Endodermal cell (in vitro differentiated cells): ENCODE measurements around the gene SLC34A3. TPM values are rescaled to one million over a fixed set of nuclear protein-coding genes. Genes with fewer than 3 reads are reported as not detected.

Experiments
- DNase-seq: peaks from one replicate; pipeline ENCODE4 v3.0.0-alpha.2; 2017
- H3K27ac ChIP-seq: 2 replicates; pipeline ENCODE4 v1.5.1; 2013; ENCODE audit warnings: mild to moderate bottlenecking, low read depth, low read length, moderate library complexity
- H3K27me3 ChIP-seq: 2 replicates; pipeline ENCODE4 v1.6.1; 2013; ENCODE audit warnings: mild to moderate bottlenecking, low read length, moderate library complexity; ENCODE audit not compliant: insufficient read depth, control insufficient read depth, poor library complexity, severe bottlenecking
- H3K36me3 ChIP-seq: 2 replicates; pipeline ENCODE4 v1.7.0; 2013; ENCODE audit warnings: mild to moderate bottlenecking, low read length, moderate library complexity; ENCODE audit not compliant: control insufficient read depth, insufficient read depth
- H3K4me1 ChIP-seq: one replicate; pipeline ENCODE4 v1.7.0; 2013; ENCODE audit warnings: low read length; ENCODE audit not compliant: control insufficient read depth, insufficient read depth
- H3K4me3 ChIP-seq: 2 replicates; pipeline ENCODE4 v1.5.1; 2013; ENCODE audit warnings: mild to moderate bottlenecking, low read length, moderate library complexity
- H3K9ac ChIP-seq: 2 replicates; pipeline ENCODE4 v1.6.1; 2013; ENCODE audit warnings: mild to moderate bottlenecking, low read length, moderate library complexity; ENCODE audit not compliant: poor library complexity, severe bottlenecking; ENCODE audit errors: extremely low read depth
- H3K9me3 ChIP-seq: 2 replicates; pipeline ENCODE4 v1.6.1; 2013; ENCODE audit warnings: mild to moderate bottlenecking, low read length, moderate library complexity; ENCODE audit not compliant: control insufficient read depth
- H3K27ac Mint-ChIP-seq: 2 replicates; pipeline ENCODE4 v1.8.0; 2020; ENCODE audit warnings: mixed read lengths
- H3K27me3 Mint-ChIP-seq: 2 replicates; pipeline ENCODE4 v1.8.0; 2021; ENCODE audit warnings: mild to moderate bottlenecking, mixed read lengths; ENCODE audit not compliant: insufficient read depth
- H3K36me3 Mint-ChIP-seq: 2 replicates; pipeline ENCODE4 v1.8.0; 2020; ENCODE audit warnings: low read depth, mixed read lengths
- H3K4me1 Mint-ChIP-seq: 2 replicates; pipeline ENCODE4 v1.8.0; 2020; ENCODE audit warnings: mixed read lengths
- H3K4me3 Mint-ChIP-seq: 2 replicates; pipeline ENCODE4 v1.8.0; 2020; ENCODE audit warnings: mild to moderate bottlenecking, moderate library complexity, mixed read lengths
- H3K9me3 Mint-ChIP-seq: 2 replicates; pipeline ENCODE4 v1.8.0; 2020; ENCODE audit warnings: mild to moderate bottlenecking, mixed read lengths
- CTCF ChIP-seq: fragments of 200-600 bp; sonication (generic); conservative IDR thresholded peaks from 2 replicates; pipeline ENCODE4 v1.5.0; 2021; ENCODE audit warnings: antibody characterized with exemption, mild to moderate bottlenecking
- WGBS, 2 experiments: methylation state at CpG; one replicate each; pipeline versions ENCODE4 v1.1.5 to v1.1.7; 2013; ENCODE audit warnings: missing lambda C conversion rate in 2 of 2, mixed read lengths in 1 of 2; ENCODE audit not compliant: insufficient coverage in 1 of 2, insufficient read length in 1 of 2; 5-methylcytosine and 5-hydroxymethylcytosine counted together
- total RNA-seq, 2 donors: library from RNA; stranded (reverse); fragmentation: NEBNext Ultra II Directional in 1 of 2; extraction: Animal tissue kit (Norgen Biotek cat#: 25700) in 1 of 2; gene quantifications; 2 replicates in 1 of 2; 3 replicates in 1 of 2; pipeline ENCODE4 v1.2.1, GENCODE V29; 2021

Gene SLC34A3
- total RNA-seq, 2 donors from 2014 or later = 0.15 TPM; not detected in 1

- Histone ChIP-seq H3K9ac (no peak overlapping the region), H3K4me1 (peaks cover under 1% of the 10 kb centered on the region), H3K27ac (peak overlapping the region; percentile 4), H3K9me3 (no peaks in the 10 kb centered on the region), H3K4me3 (no peak overlapping the region), H3K36me3 (peaks cover 42% of the 10 kb centered on the region), H3K27me3 (no peaks in the 10 kb centered on the region)
- Mint-ChIP-seq H3K27me3 (no peaks in the 10 kb centered on the region), H3K4me1 (peaks cover 13% of the 10 kb centered on the region), H3K4me3 (no peak overlapping the region), H3K9me3 (no peaks in the 10 kb centered on the region), H3K36me3 (peaks cover 37% of the 10 kb centered on the region), H3K27ac (no peak overlapping the region)
- TF ChIP-seq CTCF = no peak
- WGBS, 2 experiments = 92 to 95% methylated on average over 20 to 32 of the region's 32 CpGs
- DNase-seq = no peak
Observed at GRCh38 chr9:137270929-137271695, 40.4 kb downstream of the SLC34A3 start.

GRCh38 chr9:137271696-137272076, 41.0 kb downstream of the SLC34A3 start:
- H3K9me3 Mint-ChIP-seq = no peaks in the 10 kb centered on the region
- H3K27ac ChIP-seq = no peak overlapping the region

More at GRCh38 chr9:137271696-137272076, 41.0 kb downstream of the SLC34A3 start:
- no peaks in the 10 kb centered on the region for H3K27me3 ChIP-seq
- peaks cover 15% of the 10 kb centered on the region for H3K4me1 Mint-ChIP-seq
- no peak for TF ChIP-seq CTCF
- peaks cover 37% of the 10 kb centered on the region for H3K36me3 ChIP-seq
- peaks cover 37% of the 10 kb centered on the region for H3K36me3 Mint-ChIP-seq
- 85% methylated on average over 3 of the region's 3 CpGs; no CpG with 5 or more reads in 1 of the 2 experiments for WGBS, 2 experiments
- H3K4me3 Mint-ChIP-seq = no peak overlapping the region
- no peak for DNase-seq
- no peak overlapping the region for H3K27ac Mint-ChIP-seq
- H3K27me3 Mint-ChIP-seq = no peaks in the 10 kb centered on the region
- H3K9me3 ChIP-seq = no peaks in the 10 kb centered on the region
- no peak overlapping the region for H3K9ac ChIP-seq
- H3K4me1 ChIP-seq = peaks cover 7% of the 10 kb centered on the region
- H3K4me3 ChIP-seq = no peak overlapping the region
